GM21515 (cell line): Measurements from ENCODE around the gene HIVEP2.

Source experiments
- ATAC-seq: cut with Tn5 transposase; IDR thresholded peaks from one replicate; pipeline ENCODE4 v1.9.1; 2021; ENCODE audit not compliant: unreplicated experiment

The HIVEP2 gene

GRCh38 chr6:142751452-142751851 is 193.5 kb downstream of the HIVEP2 start:
- no peak for ATAC-seq

- no peak for ATAC-seq
Measured at GRCh38 chr6:142750998-142751397, 194.0 kb downstream of the HIVEP2 start.

GRCh38 chr6:142749556-142749955 is 195.4 kb downstream of the HIVEP2 start:
- ATAC-seq, result no peak

DNA sequence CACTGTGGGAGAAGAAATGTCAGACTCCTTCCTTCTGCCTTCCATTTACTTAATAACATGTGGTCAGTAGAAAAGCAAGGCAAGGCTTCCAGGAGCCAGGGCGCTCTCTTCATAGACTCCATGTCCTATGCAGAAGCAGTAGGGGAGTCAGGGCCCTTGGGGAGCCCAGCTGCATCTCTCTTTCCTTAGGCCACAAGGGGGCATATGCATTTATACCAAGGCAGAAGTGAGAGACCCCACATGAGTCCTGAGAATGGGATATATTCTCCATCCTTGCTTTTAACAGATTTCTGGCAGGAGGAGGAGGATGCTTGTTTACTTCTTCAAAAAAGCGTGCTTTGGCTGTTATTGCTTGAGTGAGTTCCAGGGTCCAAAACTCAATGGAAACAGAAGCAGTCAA is 198.5 kb downstream of the HIVEP2 start:
- ATAC-seq, result no peak

GRCh38 chr6:142744836-142745235 is 200.1 kb downstream of the HIVEP2 start:
- ATAC-seq, result no peak

- ATAC-seq, result no peak
Measured at GRCh38 chr6:142740449-142740848, 204.5 kb downstream of the HIVEP2 start.

GRCh38 chr6:142738731-142739130 is 206.2 kb downstream of the HIVEP2 start:
- ATAC-seq, result no peak

DNA sequence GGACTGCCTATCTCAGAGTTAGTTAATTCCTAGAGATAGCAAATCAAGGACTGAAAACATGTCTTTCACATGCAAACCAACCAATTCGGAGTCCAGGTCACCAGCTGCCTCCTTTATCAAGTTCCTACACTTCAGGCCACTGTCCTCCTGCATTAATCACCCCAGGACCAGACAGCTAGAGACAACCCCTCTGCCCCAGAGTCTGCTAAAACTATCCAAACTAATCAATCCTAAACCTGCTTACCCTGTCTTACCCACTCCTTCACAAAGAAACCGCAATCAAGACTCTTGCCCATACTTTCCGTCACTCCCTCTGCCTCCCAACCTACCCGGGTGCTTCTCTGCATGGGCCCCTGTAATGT is 207.0 kb downstream of the HIVEP2 start:
- ATAC-seq, result no peak

- no peak for ATAC-seq
Measured at GRCh38 chr6:142737368-142738034, 207.5 kb downstream of the HIVEP2 start.

- no peak for ATAC-seq
Measured at GRCh38 chr6:142735204-142735603, 209.8 kb downstream of the HIVEP2 start.

- no peak for ATAC-seq
Measured at GRCh38 chr6:142732790-142733189, 212.2 kb downstream of the HIVEP2 start.

DNA sequence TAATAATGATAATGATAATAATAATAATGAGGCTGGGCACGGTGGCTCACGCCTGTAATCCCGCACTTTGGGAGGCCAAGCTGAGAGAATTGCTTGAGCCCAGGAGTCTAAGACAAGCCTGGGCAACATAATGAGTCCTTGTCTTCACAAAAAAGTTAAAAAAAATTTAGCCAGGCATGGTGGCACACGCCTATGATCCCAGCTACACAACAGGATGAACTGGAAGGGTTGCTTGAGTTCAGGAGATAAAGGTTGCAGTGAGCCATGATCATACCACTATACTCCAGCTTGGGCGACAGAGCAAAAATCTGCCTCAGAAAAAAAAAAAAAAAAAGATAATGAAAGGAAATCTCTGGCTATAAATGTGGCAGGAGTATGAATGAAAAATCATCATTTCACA is 213.4 kb downstream of the HIVEP2 start:
- no peak for ATAC-seq

GRCh38 chr6:142729618-142730017 is 215.4 kb downstream of the HIVEP2 start:
- ATAC-seq, result no peak

DNA sequence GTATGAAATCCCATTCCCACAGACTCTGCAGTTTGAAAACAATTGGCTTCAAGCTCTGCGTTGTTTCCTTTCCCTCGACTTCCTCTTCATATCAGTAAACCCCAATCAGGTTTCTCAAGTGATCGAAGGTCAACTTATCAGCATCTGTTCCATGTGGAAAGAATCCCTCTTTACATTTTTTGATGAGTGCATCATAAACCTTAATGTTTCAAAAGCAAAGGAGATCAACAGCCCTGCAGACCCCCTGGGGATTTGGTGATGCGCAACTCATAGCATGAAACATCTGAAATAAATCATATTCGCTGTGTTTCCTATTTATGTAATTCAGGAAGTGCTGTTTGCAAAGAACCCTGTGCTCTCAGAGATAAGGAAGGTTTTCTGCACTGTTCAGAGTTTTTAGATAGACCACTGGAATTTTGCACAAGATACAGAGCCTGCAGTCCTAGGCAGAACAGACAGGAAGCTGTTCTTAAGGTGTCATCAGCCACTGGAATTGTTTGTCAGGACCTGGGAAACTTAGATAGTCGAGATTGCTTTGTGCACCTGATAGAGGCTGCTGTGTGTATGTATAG is 216.0 kb downstream of the HIVEP2 start:
- ATAC-seq, result no peak

DNA sequence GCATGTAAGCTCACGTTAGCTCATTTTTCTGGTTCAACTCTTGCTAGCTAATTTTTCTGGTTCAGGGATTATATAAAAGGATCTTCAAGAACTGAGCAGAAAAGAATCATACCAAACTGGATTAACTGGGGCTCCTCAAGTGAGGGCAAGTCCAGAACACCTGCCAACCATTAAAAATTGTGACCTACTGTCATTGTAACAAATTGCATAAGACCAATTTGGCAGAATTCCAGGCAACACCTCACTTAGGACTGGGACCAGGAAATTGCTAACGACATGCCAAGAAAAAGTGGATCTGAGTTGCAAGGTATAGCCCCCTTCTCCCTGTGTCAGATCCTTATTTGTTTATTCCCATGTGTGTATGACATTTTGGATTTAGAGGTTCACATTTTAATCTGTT is 216.6 kb downstream of the HIVEP2 start:
- ATAC-seq, result no peak

- no peak for ATAC-seq
Measured at GRCh38 chr6:142726616-142727015, 218.4 kb downstream of the HIVEP2 start.

DNA sequence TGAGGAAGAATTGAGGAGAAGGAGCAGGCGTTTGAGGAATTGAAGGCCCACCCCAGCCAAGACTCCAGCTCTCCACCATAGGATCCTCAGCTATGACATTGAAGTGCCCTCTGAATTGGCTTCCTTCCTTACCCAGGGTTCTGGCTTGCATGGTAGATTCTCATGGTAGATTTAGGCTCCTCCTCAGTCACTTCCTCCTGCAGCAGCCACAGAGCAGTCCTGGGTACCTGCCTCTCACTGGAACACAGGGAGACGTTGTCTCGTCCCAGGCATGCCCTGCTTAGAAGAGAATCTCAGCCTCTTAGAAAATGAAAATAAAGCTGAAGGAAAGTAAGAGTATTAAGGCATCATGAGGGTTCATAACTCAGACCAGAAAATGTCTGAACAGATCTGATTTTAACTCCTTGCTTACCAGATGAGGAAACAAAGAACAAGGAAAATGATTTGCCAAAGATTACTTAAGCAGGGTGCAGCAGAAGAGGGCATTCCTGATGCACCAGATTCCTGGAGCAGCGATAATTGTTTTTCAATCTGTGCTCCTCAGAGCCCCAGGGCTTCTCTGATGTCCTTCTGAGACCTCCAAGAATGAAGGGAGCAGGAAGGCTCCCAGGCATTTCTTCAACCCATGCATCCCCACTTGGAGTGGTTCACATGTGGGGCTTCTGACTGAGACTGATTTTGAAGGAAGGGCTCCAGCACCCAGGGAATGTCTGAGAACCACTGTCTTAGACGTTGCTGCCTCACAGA is 219.8 kb downstream of the HIVEP2 start:
- no peak for ATAC-seq

GRCh38 chr6:142722841-142723240 is 222.1 kb downstream of the HIVEP2 start:
- no peak for ATAC-seq

DNA sequence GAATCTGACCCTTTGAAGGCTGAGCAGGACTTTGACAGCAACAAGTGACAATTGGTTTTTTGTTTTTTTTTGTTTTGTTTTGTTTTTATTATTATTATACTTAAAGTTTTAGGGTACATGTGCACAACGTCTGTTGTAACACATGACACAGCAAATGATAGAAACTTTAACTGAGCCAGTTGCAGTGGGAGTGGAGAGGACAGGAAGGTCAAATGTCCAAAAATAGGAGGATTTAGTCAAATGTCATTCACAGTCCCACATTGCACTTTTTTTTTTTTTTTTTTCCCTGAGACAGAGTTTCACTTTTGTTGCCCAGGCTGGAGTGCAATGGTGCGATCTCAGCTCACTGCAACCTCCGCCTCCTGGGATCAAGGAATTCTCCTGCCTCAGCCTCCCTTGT is 223.0 kb downstream of the HIVEP2 start:
- ATAC-seq, result no peak

GRCh38 chr6:142721215-142721920 is 223.6 kb downstream of the HIVEP2 start:
- ATAC-seq, result no peak

DNA sequence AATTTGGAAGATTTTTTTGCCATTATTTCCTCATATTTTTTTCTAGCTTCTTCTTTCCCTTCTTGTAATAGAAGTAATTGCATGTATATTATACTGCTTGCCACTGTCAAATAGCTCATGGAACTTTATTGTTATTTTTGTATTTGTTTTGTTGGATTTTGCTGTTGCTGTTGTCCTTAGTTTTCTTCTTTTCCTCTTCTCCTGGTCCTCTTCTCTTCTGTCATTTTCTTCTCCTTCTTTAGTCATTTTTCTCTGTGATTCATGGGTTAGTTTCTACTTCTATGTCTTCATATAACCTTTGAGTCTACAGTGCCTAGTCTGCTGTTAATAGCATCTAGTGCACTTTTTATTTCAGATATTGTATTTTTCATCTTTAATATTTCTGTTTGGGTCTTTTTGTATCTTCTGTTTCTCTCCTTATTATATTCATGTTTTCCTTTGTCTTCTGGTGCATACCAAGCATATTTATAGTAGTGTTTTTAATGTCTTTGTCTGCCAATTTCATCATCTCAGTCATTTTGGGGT is 226.2 kb downstream of the HIVEP2 start:
- no peak for ATAC-seq

DNA sequence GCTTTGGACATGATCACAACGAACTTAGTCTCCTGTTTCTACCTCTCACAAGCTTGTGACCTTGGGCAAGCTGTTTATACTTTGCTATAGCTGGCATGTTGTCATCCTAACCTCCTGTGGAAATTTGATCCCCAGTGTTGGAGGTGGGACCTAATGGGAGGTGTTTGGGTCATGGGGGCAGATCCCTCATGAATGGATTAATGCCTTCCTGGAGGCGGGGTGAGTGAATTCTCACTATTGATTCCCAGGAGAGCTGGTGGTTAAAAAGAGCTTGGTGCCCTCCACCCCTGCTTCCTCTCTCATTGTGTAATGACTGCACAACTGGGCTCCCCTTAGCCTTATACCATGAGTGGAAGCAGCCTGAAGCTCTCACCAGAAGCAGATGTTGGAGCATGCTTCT is 228.9 kb downstream of the HIVEP2 start:
- no peak for ATAC-seq
